ENCODE data around the gene HAPLN1.

Gene HAPLN1

GRCh38 chr5:83718195-83718825 lies 2.3 kb downstream of the HAPLN1 start:
- no peak for DNase-seq (ENCODE audit: low read depth in 2 of 2)

- no peak for DNase-seq (ENCODE audit: low read depth in 2 of 2)
These were observed 5.2 kb downstream of the HAPLN1 start for GRCh38 chr5:83715236-83716065.

- DNase-seq (ENCODE audit: low read depth in 2 of 2): no peak
These were observed 5.8 kb downstream of the HAPLN1 start for GRCh38 chr5:83714810-83715209.

GRCh38 chr5:83711982-83712601 lies 8.6 kb downstream of the HAPLN1 start:
- DNase-seq (ENCODE audit: low read depth in 2 of 2): no peak

- DNase-seq (ENCODE audit: low read depth in 2 of 2): no peak
These were observed 10.7 kb downstream of the HAPLN1 start for GRCh38 chr5:83709973-83710372.

GRCh38 chr5:83708170-83708569 lies 12.5 kb downstream of the HAPLN1 start:
- DNase-seq (ENCODE audit: low read depth in 2 of 2): no peak

- DNase-seq (ENCODE audit: low read depth in 2 of 2): no peak
These were observed 17.6 kb downstream of the HAPLN1 start for GRCh38 chr5:83703059-83703458.

- no peak for DNase-seq (ENCODE audit: low read depth in 2 of 2)
These were observed 18.8 kb downstream of the HAPLN1 start for GRCh38 chr5:83701886-83702285.

- no peak for DNase-seq (ENCODE audit: low read depth in 2 of 2)
These were observed 30.8 kb downstream of the HAPLN1 start for GRCh38 chr5:83689881-83690280.

- no peak for DNase-seq (ENCODE audit: low read depth in 2 of 2)
These were observed 32.4 kb downstream of the HAPLN1 start for GRCh38 chr5:83688281-83688680.

GRCh38 chr5:83687124-83687619 lies 33.5 kb downstream of the HAPLN1 start:
- DNase-seq (ENCODE audit: low read depth in 2 of 2): no peak

- no peak for DNase-seq (ENCODE audit: low read depth in 2 of 2)
These were observed 34.4 kb downstream of the HAPLN1 start for GRCh38 chr5:83686251-83686650.

- DNase-seq (ENCODE audit: low read depth in 2 of 2): no peak
These were observed 36.8 kb downstream of the HAPLN1 start for GRCh38 chr5:83683836-83684235.

GRCh38 chr5:83672646-83673045 lies 48.0 kb downstream of the HAPLN1 start:
- no peak for DNase-seq (ENCODE audit: low read depth in 2 of 2)

- DNase-seq (ENCODE audit: low read depth in 2 of 2): no peak
These were observed 48.5 kb downstream of the HAPLN1 start for GRCh38 chr5:83672158-83672557.

- DNase-seq (ENCODE audit: low read depth in 2 of 2): no peak
These were observed 55.0 kb downstream of the HAPLN1 start for GRCh38 chr5:83665631-83666030.

GRCh38 chr5:83662558-83662957 lies 58.1 kb downstream of the HAPLN1 start:
- no peak for DNase-seq (ENCODE audit: low read depth in 2 of 2)

GRCh38 chr5:83657807-83658525 lies 62.7 kb downstream of the HAPLN1 start:
- no peak for DNase-seq (ENCODE audit: low read depth in 2 of 2)

- DNase-seq (ENCODE audit: low read depth in 2 of 2): no peak
These were observed 66.1 kb downstream of the HAPLN1 start for GRCh38 chr5:83654427-83654994.

GRCh38 chr5:83653669-83654068 lies 67.0 kb downstream of the HAPLN1 start:
- DNase-seq (ENCODE audit: low read depth in 2 of 2): no peak

- no peak for DNase-seq (ENCODE audit: low read depth in 2 of 2)
These were observed 74.7 kb downstream of the HAPLN1 start for GRCh38 chr5:83645936-83646335.

GRCh38 chr5:83644301-83644700 lies 76.4 kb downstream of the HAPLN1 start:
- DNase-seq (ENCODE audit: low read depth in 2 of 2): no peak

Measured in stimulated activated CD4-positive, alpha-beta T cell treated with anti-CD3 and anti-CD28 coated beads, Interleukin-1b, Interleukin-23, amount 100 ng/mL, for 1 hour (primary cell).